Right lobe of liver (tissue), 4 donors: Measurements from ENCODE around the gene CPED1.

Experiments
- POLR2A ChIP-seq: fragments of 450-650 bp; IDR thresholded peaks from one replicate; pipeline ENCODE4 v1.6.1; 2017; ENCODE audit warnings: antibody characterized with exemption, mild to moderate bottlenecking
- TF ChIP-seq, protein P1 (sequence below), 4 donors: fragments of 200-600 bp in 3 of 4; fragments of 450-650 bp in 1 of 4; IDR thresholded peaks; one replicate each; pipeline versions ENCODE4 v1.5.1 to v1.8.0; 2016 to 2022; ENCODE audit warnings: antibody characterized with exemption in 4 of 4, mild to moderate bottlenecking in 2 of 4
- donor health status: DM: no; HTN: no; CAD: no.
- donor health status: DM: no; HTN: no; CAD: no.
- donor health status: DM: no; HTN: yes; CAD: no.

- TF ChIP-seq, protein P1, sequence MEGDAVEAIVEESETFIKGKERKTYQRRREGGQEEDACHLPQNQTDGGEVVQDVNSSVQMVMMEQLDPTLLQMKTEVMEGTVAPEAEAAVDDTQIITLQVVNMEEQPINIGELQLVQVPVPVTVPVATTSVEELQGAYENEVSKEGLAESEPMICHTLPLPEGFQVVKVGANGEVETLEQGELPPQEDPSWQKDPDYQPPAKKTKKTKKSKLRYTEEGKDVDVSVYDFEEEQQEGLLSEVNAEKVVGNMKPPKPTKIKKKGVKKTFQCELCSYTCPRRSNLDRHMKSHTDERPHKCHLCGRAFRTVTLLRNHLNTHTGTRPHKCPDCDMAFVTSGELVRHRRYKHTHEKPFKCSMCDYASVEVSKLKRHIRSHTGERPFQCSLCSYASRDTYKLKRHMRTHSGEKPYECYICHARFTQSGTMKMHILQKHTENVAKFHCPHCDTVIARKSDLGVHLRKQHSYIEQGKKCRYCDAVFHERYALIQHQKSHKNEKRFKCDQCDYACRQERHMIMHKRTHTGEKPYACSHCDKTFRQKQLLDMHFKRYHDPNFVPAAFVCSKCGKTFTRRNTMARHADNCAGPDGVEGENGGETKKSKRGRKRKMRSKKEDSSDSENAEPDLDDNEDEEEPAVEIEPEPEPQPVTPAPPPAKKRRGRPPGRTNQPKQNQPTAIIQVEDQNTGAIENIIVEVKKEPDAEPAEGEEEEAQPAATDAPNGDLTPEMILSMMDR (IDR thresholded peaks at IDR 0.05): no peak
- TF ChIP-seq POLR2A: no peak
Measured at GRCh38 chr7:121267612-121268011, 279.1 kb downstream of the CPED1 start.
